Measurements from ENCODE around the gene MOB3B.
A peak's percentile ranks its signal among the peaks of the same experiment; 100 is the strongest.
"Not testable (repeated sequence)": the region's sequence is repeated elsewhere in the genome, so short reads cannot be mapped to it uniquely, and the experiment has no call there.

MOB3B gene

GRCh38 chr9:27421577-27421976 lies 108.0 kb downstream of the MOB3B start:
- no peak for DNase-seq (ENCODE audit: low spot score)

DNA sequence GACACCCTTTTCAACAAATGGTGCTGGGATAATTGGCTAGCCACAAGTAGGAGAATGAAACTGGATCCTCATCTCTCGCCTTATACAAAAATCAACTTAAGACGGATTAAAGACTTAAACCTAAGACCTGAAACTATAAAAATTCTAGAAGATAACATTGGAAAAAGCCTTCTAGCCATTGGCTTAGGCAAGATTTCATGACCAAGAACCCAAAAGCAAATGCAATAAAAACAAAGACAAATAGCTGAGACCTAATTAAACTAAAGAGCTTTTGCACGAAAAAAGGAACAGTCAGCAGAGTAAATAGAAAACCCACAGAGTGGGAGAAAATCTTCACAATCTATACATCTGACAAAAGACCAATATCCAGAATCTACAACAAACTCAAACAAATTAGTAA lies 110.1 kb downstream of the MOB3B start:
- not testable (repeated sequence) for DNase-seq (ENCODE audit: low spot score)

- no peak for DNase-seq (ENCODE audit: low spot score)
Observed at GRCh38 chr9:27414220-27414761, 115.3 kb downstream of the MOB3B start.

- DNase-seq (ENCODE audit: low spot score), result no peak
Observed at GRCh38 chr9:27413511-27414219, 115.9 kb downstream of the MOB3B start.

GRCh38 chr9:27412963-27413362 lies 116.7 kb downstream of the MOB3B start:
- DNase-seq (ENCODE audit: low spot score), result no peak

- DNase-seq (ENCODE audit: low spot score), result no peak
Observed at GRCh38 chr9:27412081-27412480, 117.5 kb downstream of the MOB3B start.

DNA sequence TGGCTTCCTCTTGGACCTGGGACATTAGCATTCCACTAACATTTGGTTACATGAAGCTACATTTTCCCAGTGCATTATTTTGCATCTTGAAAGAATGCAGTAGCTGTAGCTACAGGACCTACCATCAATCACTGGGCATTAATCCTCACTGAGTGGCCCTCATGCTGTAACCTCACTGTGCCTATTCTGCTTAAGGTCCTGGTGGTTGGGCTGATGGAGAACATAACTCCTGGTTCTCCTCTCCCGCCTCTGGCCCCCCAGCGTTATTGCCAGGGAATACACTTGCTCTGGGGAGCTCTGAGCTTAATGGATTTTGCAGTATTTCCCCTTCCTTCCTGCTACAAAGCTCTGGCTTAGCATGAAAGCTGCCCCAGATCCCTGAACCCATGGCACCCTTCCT lies 121.1 kb downstream of the MOB3B start:
- no peak for DNase-seq (ENCODE audit: low spot score)

DNA sequence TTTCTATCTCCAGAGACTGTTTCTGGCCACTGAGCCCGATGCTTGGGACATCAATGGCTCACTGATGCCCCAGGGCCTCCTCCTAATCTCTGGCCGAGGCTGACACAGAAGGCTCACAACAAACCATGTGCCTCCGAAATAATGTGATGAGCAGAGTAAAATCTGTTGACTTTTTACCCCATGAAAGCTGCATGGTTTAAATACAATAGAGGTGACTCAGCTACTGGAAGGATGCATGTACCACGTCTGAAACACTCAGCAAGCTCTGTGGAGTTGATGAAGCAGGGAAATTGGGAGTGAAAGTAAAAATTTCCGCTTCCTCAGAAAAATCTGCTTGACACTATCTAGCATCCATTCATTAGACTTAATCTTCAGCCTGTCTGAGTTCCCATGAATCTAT lies 121.6 kb downstream of the MOB3B start:
- DNase-seq (ENCODE audit: low spot score), result peak; percentile 64

GRCh38 chr9:27407491-27407890 lies 122.1 kb downstream of the MOB3B start:
- no peak for DNase-seq (ENCODE audit: low spot score)

GRCh38 chr9:27404661-27405060 lies 125.0 kb downstream of the MOB3B start:
- DNase-seq (ENCODE audit: low spot score), result no peak

GRCh38 chr9:27402626-27403025 lies 127.0 kb downstream of the MOB3B start:
- no peak for DNase-seq (ENCODE audit: low spot score)

DNA sequence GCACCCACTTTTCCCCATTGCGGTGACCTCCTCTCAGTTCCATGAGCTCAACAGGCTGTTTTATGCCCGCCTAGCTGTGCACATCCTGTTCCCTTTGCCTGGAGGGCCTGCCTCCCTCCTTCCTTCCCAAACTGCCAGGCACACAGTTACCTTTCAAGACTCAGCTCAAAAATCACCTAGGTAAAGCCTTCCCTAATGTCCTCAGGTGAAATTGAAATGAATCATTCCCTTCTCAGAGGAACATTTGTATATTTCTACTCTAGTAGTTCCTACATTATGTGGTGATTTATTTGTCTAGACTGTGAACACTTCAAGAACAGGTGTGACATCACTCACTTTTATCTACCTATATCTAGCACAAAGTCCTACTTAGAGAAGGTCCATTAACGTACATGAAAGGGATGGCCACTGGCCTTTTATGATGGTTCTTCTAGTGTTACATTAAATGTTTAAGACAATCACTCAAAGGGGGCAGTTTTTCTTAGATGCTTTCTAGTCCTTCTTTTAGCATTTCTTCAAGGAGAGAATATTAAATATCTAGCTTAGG lies 129.2 kb downstream of the MOB3B start:
- DNase-seq (ENCODE audit: low spot score), result no peak

GRCh38 chr9:27398982-27399653 lies 130.5 kb downstream of the MOB3B start:
- DNase-seq (ENCODE audit: low spot score), result no peak

DNA sequence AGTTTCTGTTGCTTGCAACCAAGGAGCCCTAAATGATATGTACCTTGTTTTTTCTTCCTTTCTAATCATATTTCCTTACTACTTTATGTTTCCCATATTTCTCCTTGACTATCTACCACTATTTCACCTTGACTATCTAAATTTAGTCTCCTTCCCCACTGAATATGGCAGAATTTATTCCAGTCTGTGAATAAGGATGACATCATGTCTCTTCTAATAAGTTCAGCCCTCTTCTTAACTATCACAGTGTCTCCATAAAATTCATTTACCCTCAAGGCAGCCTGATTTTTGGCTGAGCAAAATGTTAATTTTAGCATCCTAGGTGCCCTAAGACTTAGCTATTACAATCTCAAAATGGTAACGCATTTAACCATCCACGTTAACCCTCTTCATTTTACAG lies 133.1 kb downstream of the MOB3B start:
- no peak for DNase-seq (ENCODE audit: low spot score)

GRCh38 chr9:27395484-27395921 lies 134.1 kb downstream of the MOB3B start:
- no peak for DNase-seq (ENCODE audit: low spot score)

DNA sequence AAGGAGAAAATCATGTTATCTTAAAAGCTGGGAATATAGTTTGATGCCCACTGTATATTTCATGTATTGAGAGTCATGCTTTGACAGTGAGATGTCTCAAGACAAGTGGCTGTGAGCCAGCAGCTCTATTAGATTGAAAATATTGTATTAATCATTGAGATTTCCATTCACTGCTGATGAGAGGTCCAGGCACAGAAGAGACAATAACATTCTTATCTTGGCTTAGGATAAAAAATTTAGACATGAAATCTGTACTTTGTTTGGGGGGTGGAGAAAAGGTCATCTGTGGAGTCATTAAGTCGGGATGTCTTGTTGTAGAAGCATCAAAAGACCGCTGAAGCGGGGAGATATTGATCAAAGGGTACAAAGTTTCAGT lies 134.8 kb downstream of the MOB3B start:
- DNase-seq (ENCODE audit: low spot score), result no peak

GRCh38 chr9:27394154-27394825 lies 135.3 kb downstream of the MOB3B start:
- no peak for DNase-seq (ENCODE audit: low spot score)

DNA sequence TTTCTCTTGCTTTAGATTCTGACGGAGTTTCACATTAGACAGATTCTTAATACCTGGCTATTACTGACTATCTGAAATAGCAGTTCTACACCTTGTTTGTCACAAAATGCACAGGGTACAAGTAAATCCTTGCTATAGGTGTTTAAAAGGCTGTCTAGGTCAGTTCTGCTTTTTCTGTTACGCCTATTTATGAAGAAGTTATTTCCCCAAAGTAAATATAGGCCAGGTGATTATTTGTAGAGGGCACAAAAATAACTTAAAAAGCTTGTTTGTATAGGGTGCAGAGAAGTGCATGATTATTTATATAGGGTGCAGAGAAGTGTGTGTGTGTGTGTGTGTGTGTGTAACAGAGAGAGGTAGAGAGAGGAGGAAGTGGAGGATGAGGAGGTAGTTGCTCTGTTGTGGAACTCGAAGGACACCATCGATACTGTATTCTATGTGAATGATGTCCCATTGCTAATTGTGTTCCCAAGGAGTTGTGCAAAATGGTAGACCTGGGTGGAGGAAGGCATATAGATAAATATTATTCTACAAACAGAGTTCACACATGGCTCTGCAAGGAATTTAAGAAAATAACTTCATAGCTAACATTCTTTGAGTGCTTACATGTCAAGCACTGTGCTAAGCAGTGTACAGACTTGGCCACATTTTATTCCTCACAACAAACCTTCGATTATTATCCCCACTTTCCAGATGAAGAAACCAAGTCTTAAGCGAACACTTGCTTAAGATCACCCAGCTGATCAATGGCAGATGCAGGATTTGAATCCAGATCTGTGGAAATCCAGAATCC lies 136.4 kb downstream of the MOB3B start:
- no peak for DNase-seq (ENCODE audit: low spot score)

DNA sequence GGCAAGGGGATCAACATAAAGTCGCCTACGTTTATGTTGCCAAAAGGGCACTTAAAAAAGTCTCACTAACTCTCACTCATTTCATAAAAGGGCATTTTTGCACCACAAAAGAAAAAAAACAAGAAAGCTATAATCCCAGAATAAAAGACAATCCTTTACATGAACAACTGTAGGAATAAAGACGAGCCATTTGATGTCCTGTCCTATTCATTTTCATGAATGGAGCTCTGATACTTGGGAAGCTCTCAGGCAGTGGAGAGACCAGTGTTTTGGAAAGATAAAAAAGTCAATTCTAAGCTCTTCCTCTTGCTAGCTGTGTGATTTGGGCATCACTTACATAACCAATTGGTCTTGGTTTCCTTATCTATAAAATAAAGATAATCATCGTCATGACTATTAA lies 137.2 kb downstream of the MOB3B start:
- DNase-seq (ENCODE audit: low spot score), result no peak

- DNase-seq (ENCODE audit: low spot score), result no peak
Observed at GRCh38 chr9:27391040-27391895, 138.3 kb downstream of the MOB3B start.

GRCh38 chr9:27388150-27388549 lies 141.5 kb downstream of the MOB3B start:
- no peak for DNase-seq (ENCODE audit: low spot score)
